Keratinocyte (primary cell): ENCODE data around the gene CWC22.

ENCODE experiments used
- EZH2 ChIP-seq: IDR thresholded peaks from one replicate; pipeline ENCODE4 v1.6.1; 2012; ENCODE audit warnings: inconsistent platforms, mild to moderate bottlenecking, low read length, moderate library complexity
- TF ChIP-seq, protein P1 (sequence below), 3 experiments: IDR thresholded peaks in 1 of 3; conservative IDR thresholded peaks in 1 of 3; optimal IDR thresholded peaks in 1 of 3; 2 replicates in 2 of 3; 3 replicates in 1 of 3; pipeline versions ENCODE3 to v1.5.1; 2011; ENCODE audit warnings: low read length in 3 of 3, mild to moderate bottlenecking in 3 of 3, moderate library complexity in 2 of 3, control low read depth in 1 of 3, inconsistent platforms in 1 of 3; ENCODE audit not compliant: insufficient read depth in 2 of 3; ENCODE audit errors: extremely low read depth in 1 of 3

DNA sequence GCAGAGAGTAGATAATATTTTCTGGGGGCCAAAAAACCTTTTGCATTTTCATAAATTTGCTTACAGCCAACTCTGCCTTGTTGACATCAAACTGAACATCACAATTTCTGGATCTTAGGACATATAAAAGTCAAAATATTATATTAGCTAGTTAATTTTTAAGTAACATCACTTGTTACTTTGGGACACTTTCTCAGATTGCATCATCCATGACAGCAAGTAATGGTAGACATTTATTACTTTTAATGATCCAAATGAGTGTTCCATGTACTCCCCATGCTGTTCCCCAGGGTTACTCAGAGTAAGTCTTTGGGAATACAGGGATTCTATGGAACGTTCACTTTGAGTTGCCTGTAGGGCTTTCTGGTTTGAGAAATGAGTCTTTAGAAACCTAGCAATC is 39.1 kb upstream of the CWC22 start:
- TF ChIP-seq, protein P1, sequence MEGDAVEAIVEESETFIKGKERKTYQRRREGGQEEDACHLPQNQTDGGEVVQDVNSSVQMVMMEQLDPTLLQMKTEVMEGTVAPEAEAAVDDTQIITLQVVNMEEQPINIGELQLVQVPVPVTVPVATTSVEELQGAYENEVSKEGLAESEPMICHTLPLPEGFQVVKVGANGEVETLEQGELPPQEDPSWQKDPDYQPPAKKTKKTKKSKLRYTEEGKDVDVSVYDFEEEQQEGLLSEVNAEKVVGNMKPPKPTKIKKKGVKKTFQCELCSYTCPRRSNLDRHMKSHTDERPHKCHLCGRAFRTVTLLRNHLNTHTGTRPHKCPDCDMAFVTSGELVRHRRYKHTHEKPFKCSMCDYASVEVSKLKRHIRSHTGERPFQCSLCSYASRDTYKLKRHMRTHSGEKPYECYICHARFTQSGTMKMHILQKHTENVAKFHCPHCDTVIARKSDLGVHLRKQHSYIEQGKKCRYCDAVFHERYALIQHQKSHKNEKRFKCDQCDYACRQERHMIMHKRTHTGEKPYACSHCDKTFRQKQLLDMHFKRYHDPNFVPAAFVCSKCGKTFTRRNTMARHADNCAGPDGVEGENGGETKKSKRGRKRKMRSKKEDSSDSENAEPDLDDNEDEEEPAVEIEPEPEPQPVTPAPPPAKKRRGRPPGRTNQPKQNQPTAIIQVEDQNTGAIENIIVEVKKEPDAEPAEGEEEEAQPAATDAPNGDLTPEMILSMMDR (optimal IDR thresholded peaks at IDR 0.05 in 1 of 3, IDR thresholded peaks at IDR 0.05 in 1 of 3, conservative IDR thresholded peaks at IDR 0.05 in 1 of 3; ENCODE audit: extremely low read depth in 1 of 3, insufficient read depth in 2 of 3, low read length in 3 of 3) = no peak
- TF ChIP-seq EZH2 = no peak
